Natural killer cell (primary cell): Measurements from ENCODE around the gene MPND. TPM values are rescaled to one million over a fixed set of nuclear protein-coding genes. Genes with fewer than 3 reads are reported as not detected.

Source experiments
- ATAC-seq, 3 donors: fragments of 150-1000 bp in 2 of 3; fragments of 200-7000 bp in 1 of 3; cut with Tn5 transposase; 1 replicate in 1 of 3; 2 replicates in 2 of 3; pipeline ENCODE4 v1.10.0; 2021; ENCODE audit warnings: mild to moderate bottlenecking in 2 of 3, moderate library complexity in 2 of 3
- DNase-seq, 2 donors: peaks; one replicate each; pipeline versions ENCODE4 v3.0.0 to v3.0.0-alpha.2; 2013 to 2021; ENCODE audit warnings: mixed read lengths in 1 of 2
- H3K27ac ChIP-seq: one replicate; pipeline ENCODE4 v1.5.1; 2013; ENCODE audit warnings: mild to moderate bottlenecking, low read length
- H3K27me3 ChIP-seq: one replicate; pipeline ENCODE4 v1.6.1; 2013; ENCODE audit warnings: low read length; ENCODE audit not compliant: control insufficient read depth, insufficient read depth
- H3K36me3 ChIP-seq: one replicate; pipeline ENCODE4 v1.6.1; 2013; ENCODE audit warnings: low read length; ENCODE audit not compliant: control insufficient read depth, insufficient read depth
- H3K4me1 ChIP-seq: one replicate; pipeline ENCODE4 v1.6.1; 2013; ENCODE audit warnings: low read length; ENCODE audit not compliant: control insufficient read depth, insufficient read depth
- H3K4me3 ChIP-seq: one replicate; pipeline ENCODE4 v1.5.1; 2013; ENCODE audit warnings: low read length
- H3K9me3 ChIP-seq: one replicate; pipeline ENCODE4 v1.6.1; 2013; ENCODE audit warnings: low read length; ENCODE audit not compliant: control insufficient read depth, insufficient read depth
- H3K27ac Mint-ChIP-seq, 2 donors: one replicate each; pipeline ENCODE4 v1.8.0; 2022; ENCODE audit warnings: mild to moderate bottlenecking in 2 of 2, mixed read lengths in 2 of 2, moderate library complexity in 1 of 2
- H3K27me3 Mint-ChIP-seq, 2 donors: one replicate each; pipeline ENCODE4 v1.8.0; 2022; ENCODE audit warnings: low read depth in 2 of 2, mixed read lengths in 2 of 2
- H3K36me3 Mint-ChIP-seq: one replicate; pipeline ENCODE4 v1.8.0; 2022; ENCODE audit warnings: mixed read lengths
- H3K4me1 Mint-ChIP-seq, 2 donors: one replicate each; pipeline ENCODE4 v1.8.0; 2022; ENCODE audit warnings: mixed read lengths in 2 of 2
- H3K4me3 Mint-ChIP-seq: one replicate; pipeline ENCODE4 v1.8.0; 2022; ENCODE audit warnings: mild to moderate bottlenecking, moderate library complexity, mixed read lengths
- H3K9me3 Mint-ChIP-seq, 2 donors: one replicate each; pipeline ENCODE4 v1.8.0; 2022; ENCODE audit warnings: mixed read lengths in 2 of 2
- WGBS: methylation state at CpG from one replicate; pipeline ENCODE4 v1.1.7; 2013; ENCODE audit warnings: missing lambda C conversion rate; ENCODE audit not compliant: insufficient coverage; 5-methylcytosine and 5-hydroxymethylcytosine counted together
- intact Hi-C: fragments of 100-400 bp; cut with micrococcal nuclease; formaldehyde crosslinking; loops from one replicate; pipeline ENCODE4 v1.14.2; 2022
- total RNA-seq, 4 donors: library from RNA; stranded (reverse); fragments of 120-200 nt in 1 of 4; gene quantifications; one replicate each; pipeline versions ENCODE4 v1.2.3 to v1.2.4, GENCODE V29; 2013 to 2022
- TF ChIP-seq, protein P1 (sequence below): fragments of 200-600 bp; IDR thresholded peaks from one replicate; pipeline ENCODE4 v1.8.0; 2022; ENCODE audit warnings: antibody characterized with exemption

The MPND gene
- total RNA-seq, 3 donors from 2014 or later (not counting 1 experiment from before 2014, with no cell fraction given): 30.4 to 38.4 (median 31.1) TPM

DNA sequence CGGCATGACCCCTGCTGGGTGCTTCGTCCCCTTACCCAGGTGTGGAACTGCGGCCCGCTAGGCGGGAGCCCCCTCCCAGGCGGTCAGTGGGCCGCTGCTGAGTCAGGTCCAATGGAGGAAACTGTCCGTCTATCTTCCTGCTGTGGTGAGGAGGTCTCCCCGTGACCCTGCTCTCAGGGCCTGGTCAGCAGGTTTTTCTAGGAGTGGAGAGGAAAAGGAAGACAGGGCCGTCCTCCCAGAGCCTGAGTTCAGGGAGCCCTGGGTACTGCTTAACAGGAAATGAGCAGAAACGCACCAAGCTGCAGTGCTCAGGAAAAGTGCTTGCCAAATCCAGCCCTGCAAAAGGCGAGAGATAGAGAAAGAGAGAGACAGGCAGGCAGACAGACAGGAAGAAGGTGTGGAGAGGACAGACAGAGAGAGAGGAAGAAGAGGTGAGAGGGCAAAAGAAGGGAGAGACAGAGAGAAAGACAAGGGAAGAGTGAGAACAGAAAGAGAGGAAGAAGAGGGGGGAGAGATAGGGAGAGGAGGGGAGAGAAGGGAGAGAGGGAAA is 46.7 kb downstream of the MPND start:
- peaks cover 35% of the 10 kb centered on the region for H3K4me1 ChIP-seq
- Mint-ChIP-seq H3K36me3 (no peaks in the 10 kb centered on the region), H3K27me3 (no peaks in the 10 kb centered on the region), H3K4me1 (peaks cover 26 to 36% of the 10 kb centered on the region in 2 donors), H3K9me3 (no peaks in the 10 kb centered on the region), H3K4me3 (peak overlapping the region; percentile 1), H3K27ac (peak overlapping the region; percentile 1 to 36)
- H3K9me3 ChIP-seq: no peaks in the 10 kb centered on the region
- no peak overlapping the region for H3K27ac ChIP-seq
- TF ChIP-seq, protein P1, sequence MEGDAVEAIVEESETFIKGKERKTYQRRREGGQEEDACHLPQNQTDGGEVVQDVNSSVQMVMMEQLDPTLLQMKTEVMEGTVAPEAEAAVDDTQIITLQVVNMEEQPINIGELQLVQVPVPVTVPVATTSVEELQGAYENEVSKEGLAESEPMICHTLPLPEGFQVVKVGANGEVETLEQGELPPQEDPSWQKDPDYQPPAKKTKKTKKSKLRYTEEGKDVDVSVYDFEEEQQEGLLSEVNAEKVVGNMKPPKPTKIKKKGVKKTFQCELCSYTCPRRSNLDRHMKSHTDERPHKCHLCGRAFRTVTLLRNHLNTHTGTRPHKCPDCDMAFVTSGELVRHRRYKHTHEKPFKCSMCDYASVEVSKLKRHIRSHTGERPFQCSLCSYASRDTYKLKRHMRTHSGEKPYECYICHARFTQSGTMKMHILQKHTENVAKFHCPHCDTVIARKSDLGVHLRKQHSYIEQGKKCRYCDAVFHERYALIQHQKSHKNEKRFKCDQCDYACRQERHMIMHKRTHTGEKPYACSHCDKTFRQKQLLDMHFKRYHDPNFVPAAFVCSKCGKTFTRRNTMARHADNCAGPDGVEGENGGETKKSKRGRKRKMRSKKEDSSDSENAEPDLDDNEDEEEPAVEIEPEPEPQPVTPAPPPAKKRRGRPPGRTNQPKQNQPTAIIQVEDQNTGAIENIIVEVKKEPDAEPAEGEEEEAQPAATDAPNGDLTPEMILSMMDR: no peak
- H3K4me3 ChIP-seq: no peak overlapping the region
- 72% methylated on average over 12 of the region's 12 CpGs for WGBS
- no peaks in the 10 kb centered on the region for H3K27me3 ChIP-seq
- intact Hi-C loops: no loop called here
- no peak for ATAC-seq
- DNase-seq: no peak
- peaks cover 11% of the 10 kb centered on the region for H3K36me3 ChIP-seq

DNA sequence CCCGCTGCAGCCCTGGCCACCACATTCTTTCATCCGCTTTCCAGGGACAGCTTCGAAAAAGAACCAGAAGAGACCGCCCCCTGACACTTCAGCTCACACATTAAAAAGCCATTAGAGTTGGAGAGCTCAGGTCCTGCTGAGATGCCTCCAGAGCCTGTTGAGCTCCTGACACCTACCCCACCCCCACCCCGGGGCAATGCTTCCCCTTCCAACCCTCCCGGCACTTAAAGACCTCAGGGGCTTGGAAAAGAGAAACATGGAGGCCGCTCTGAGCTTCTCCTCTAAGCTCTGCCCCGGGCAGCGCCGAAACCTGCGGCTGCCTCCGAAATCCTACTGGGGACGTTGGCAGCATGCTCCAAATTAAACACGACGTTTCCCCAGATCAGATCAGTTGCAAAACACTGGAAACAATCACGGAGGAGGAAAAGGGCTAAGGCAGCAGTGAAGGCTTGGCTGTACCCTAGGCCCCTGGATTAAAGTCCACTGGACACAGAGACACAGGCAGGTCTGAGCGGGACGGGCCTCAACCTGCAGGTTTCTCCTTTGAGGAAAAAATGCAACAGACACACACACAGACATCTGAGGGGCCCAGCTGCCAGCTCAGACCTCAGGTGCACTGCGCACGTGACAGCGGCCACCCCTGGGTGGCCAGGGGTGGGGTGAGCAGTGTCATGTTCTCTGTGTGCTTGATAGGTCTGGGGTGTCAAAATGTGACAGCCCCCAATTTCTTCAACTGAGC is 47.4 kb downstream of the MPND start:
- WGBS: 76% methylated on average over 21 of the region's 21 CpGs
- Mint-ChIP-seq H3K27ac (peak overlapping the region; percentile 1 to 36), H3K9me3 (no peaks in the 10 kb centered on the region), H3K4me3 (no peak overlapping the region), H3K36me3 (no peaks in the 10 kb centered on the region), H3K27me3 (no peaks in the 10 kb centered on the region), H3K4me1 (peaks cover 30 to 37% of the 10 kb centered on the region in 2 donors)
- H3K4me1 ChIP-seq: peaks cover 35% of the 10 kb centered on the region
- no peak for ATAC-seq
- H3K4me3 ChIP-seq: no peak overlapping the region
- intact Hi-C loops: no loop called here
- H3K27ac ChIP-seq: no peak overlapping the region
- H3K27me3 ChIP-seq: no peaks in the 10 kb centered on the region
- no peak for DNase-seq
- peaks cover 12% of the 10 kb centered on the region for H3K36me3 ChIP-seq
- H3K9me3 ChIP-seq: no peaks in the 10 kb centered on the region
- TF ChIP-seq, protein P1: no peak

DNA sequence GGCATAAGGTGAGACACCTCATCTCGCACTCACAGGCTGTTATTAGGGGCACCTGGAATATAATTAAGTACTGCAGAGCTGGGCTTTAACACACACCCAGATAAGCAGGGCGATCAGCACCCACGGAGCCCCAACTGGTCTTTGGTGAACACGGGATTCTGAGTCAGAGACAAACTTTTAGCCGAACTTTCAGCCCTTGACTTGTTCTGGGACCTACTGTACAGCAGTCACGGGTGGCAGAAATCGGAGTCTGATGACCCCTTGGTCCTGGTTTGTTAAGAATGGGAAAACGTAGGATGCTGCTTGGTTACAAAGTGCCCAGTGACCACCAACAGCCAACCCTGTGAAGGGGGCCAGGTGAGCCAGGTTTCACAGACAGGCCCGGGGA is 47.9 kb downstream of the MPND start:
- intact Hi-C loops: no loop called here
- no peak for ATAC-seq
- no peak for DNase-seq
- H3K4me1 ChIP-seq: peaks cover 35% of the 10 kb centered on the region
- TF ChIP-seq, protein P1: no peak
- Mint-ChIP-seq H3K27me3 (no peaks in the 10 kb centered on the region), H3K4me1 (peaks cover 30 to 37% of the 10 kb centered on the region in 2 donors), H3K9me3 (no peaks in the 10 kb centered on the region), H3K4me3 (no peak overlapping the region), H3K27ac (no peak overlapping the region), H3K36me3 (no peaks in the 10 kb centered on the region)
- H3K27me3 ChIP-seq: no peaks in the 10 kb centered on the region
- H3K9me3 ChIP-seq: no peaks in the 10 kb centered on the region
- 88% methylated on average over 9 of the region's 9 CpGs for WGBS
- H3K36me3 ChIP-seq: peaks cover 12% of the 10 kb centered on the region
- no peak overlapping the region for H3K4me3 ChIP-seq
- no peak overlapping the region for H3K27ac ChIP-seq
